ENCODE measurements around the gene GNPTG. TPM values are rescaled to one million over a fixed set of nuclear protein-coding genes. Genes with fewer than 3 reads are reported as not detected.

The GNPTG gene
- total RNA-seq, 1 donor from 2014 or later: 52.9 TPM

DNA sequence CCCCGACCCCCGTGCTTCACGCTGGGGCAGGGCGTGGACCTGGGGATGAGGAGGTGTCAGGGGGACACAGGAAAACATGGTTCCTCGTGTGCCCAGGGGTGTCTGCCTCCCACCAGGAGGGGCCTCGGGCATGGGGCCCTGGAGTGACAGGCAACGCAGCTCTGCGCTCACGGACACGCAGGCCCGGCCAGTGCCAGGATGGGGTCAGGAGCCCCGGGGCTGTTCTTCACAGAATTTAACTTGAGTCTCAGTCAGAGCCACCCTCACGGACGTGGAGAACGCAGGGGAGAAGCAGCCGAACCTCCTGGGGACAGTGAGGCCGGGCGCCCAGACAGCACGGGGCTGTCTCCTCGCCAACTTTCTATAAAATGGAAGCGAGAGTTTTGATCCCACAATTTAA is 46.0 kb downstream of the GNPTG start:
- Mint-ChIP-seq H3K4me3 (no peak overlapping the region), H3K9me3 (no peaks in the 10 kb centered on the region), H3K27me3 (ENCODE audit: low read depth) (no peaks in the 10 kb centered on the region), H3K36me3 (peaks cover 18% of the 10 kb centered on the region), H3K27ac (no peak overlapping the region), H3K4me1 (no peaks in the 10 kb centered on the region)
- no peak for DNase-seq (ENCODE audit: low spot score in 2 of 2, unreplicated experiment in 2 of 2)
- TF ChIP-seq, protein P1, sequence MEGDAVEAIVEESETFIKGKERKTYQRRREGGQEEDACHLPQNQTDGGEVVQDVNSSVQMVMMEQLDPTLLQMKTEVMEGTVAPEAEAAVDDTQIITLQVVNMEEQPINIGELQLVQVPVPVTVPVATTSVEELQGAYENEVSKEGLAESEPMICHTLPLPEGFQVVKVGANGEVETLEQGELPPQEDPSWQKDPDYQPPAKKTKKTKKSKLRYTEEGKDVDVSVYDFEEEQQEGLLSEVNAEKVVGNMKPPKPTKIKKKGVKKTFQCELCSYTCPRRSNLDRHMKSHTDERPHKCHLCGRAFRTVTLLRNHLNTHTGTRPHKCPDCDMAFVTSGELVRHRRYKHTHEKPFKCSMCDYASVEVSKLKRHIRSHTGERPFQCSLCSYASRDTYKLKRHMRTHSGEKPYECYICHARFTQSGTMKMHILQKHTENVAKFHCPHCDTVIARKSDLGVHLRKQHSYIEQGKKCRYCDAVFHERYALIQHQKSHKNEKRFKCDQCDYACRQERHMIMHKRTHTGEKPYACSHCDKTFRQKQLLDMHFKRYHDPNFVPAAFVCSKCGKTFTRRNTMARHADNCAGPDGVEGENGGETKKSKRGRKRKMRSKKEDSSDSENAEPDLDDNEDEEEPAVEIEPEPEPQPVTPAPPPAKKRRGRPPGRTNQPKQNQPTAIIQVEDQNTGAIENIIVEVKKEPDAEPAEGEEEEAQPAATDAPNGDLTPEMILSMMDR (IDR thresholded peaks at IDR 0.05; ENCODE audit: unreplicated experiment): no peak

DNA sequence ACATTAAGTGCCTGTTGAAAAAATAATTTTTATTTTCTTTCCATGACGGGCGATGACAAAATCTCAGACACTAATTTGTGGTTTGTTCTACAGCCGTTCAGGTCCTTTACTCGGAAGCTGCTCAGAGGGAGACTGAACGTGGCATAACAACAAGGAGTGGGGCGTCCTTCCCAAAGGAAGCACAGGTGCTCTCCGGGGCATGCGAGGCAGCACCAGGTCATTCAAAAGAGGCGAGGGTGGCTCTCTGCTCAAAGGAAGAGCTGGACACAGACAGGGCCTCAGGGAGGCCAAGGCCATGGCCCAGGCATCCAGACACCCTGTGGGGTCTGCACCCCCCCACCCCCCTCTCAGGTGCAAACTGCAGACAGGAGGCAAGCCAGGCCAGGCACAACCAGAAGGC is 46.6 kb downstream of the GNPTG start:
- H3K4me1 Mint-ChIP-seq: no peaks in the 10 kb centered on the region
- no peak overlapping the region for H3K27ac Mint-ChIP-seq
- no peak overlapping the region for H3K4me3 Mint-ChIP-seq
- no peaks in the 10 kb centered on the region for H3K9me3 Mint-ChIP-seq
- TF ChIP-seq, protein P1 (IDR thresholded peaks at IDR 0.05; ENCODE audit: unreplicated experiment): no peak
- H3K36me3 Mint-ChIP-seq: peaks cover 15% of the 10 kb centered on the region
- no peak for DNase-seq (ENCODE audit: low spot score in 2 of 2, unreplicated experiment in 2 of 2)
- no peaks in the 10 kb centered on the region for H3K27me3 Mint-ChIP-seq (ENCODE audit: low read depth)

DNA sequence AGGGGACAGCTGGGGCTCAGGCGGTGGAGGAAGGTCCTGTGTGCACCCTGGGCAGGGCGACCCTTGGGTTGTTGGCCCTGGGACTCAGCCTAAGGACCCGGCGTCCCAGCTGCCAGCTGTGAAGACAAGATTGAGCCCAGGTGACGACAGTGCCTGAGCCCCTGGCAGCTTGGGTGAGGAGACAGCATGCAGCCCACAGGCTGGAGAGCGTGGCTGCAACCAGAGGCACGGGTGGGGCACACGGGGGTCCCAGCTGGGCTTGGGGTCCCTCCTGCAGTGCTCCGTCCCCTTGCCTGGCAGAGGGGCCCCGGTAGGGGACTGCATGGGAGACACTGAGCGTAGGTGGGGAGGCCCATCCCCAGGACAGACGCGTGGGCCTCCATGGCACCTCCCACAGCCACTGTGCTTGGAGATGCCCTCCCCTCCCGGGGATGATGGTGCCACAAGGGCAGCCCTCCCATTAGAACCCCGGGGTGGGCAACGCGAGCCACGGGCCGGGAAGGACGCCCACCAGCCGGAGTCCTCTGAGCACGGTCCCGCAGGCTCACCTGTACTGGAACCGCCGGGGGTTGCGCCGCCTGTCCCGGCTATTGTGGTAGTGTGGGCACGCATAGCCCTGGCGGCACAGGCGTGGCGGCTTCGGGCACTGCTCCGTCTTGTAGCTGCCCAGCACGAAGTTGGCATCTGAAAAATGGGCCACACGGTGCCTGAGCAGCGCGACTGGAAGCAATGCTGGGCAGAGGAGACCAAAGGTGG is 47.3 kb downstream of the GNPTG start:
- Mint-ChIP-seq H3K27me3 (ENCODE audit: low read depth) (no peaks in the 10 kb centered on the region), H3K27ac (no peak overlapping the region), H3K36me3 (peaks cover 15% of the 10 kb centered on the region), H3K9me3 (no peaks in the 10 kb centered on the region), H3K4me3 (no peak overlapping the region), H3K4me1 (no peaks in the 10 kb centered on the region)
- DNase-seq (ENCODE audit: low spot score in 2 of 2, unreplicated experiment in 2 of 2): no peak
- TF ChIP-seq, protein P1 (IDR thresholded peaks at IDR 0.05; ENCODE audit: unreplicated experiment): no peak

DNA sequence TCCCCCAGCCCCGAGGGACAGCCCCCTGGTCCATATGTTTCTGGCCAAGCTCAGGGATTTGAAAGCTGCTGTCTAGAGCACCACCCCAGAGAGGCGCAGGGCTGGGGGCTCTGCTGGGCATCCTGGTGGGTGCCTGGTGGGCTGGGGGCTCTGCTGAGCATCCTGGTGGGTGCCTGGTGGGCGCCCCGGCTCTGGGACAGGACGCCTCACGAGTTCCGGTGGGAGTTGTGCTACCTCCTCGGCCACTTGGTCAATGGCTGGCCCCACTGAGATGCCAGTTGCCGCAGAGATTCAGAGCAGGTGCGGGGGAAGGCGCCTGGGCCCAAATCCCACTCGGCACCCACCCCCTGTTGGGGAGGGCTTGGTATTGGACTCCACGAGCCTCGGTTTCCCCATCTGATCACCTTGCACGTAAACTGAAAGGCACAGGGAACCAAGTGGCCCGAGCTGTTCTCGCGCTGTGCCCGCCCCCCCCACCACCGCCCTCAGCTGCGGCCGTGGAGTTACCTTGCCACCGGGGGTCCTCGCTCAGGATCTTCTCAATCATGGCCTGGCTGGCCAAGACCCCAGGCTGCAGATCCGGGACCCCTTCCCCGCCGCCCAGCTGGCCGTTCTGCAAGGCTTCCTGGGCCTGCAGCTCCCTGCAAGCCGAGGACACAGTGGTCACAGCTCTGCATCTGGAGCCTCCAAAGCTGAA is 49.5 kb downstream of the GNPTG start:
- TF ChIP-seq, protein P1 (IDR thresholded peaks at IDR 0.05; ENCODE audit: unreplicated experiment): no peak
- Mint-ChIP-seq H3K4me1 (no peaks in the 10 kb centered on the region), H3K36me3 (peaks cover 15% of the 10 kb centered on the region), H3K27ac (no peak overlapping the region), H3K9me3 (no peaks in the 10 kb centered on the region), H3K27me3 (ENCODE audit: low read depth) (no peaks in the 10 kb centered on the region), H3K4me3 (no peak overlapping the region)
- DNase-seq (ENCODE audit: low spot score in 2 of 2, unreplicated experiment in 2 of 2): no peak

DNA sequence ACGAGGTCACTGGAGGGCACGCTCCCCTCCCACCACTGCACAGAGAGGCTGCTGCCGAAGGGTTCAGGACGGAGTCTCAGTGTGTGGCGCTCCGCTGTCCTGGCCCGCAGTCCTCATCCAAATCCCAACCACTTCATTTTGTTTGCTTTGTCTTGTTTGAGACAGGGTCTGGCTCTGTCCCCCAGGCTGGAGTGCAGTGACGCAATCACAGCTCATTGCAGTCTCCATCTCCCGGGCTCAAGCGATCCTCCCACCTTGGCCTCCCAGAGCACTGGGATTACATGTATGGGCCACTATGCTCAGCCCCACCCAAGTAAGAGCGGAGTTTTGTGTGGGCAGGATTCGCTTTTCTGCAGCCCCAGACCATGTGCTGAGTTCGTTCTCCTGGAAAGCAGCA is 50.0 kb downstream of the GNPTG start:
- Mint-ChIP-seq H3K27ac (no peak overlapping the region), H3K9me3 (no peaks in the 10 kb centered on the region), H3K36me3 (peaks cover 14% of the 10 kb centered on the region), H3K4me1 (no peaks in the 10 kb centered on the region), H3K4me3 (no peak overlapping the region), H3K27me3 (ENCODE audit: low read depth) (no peaks in the 10 kb centered on the region)
- TF ChIP-seq, protein P1 (IDR thresholded peaks at IDR 0.05; ENCODE audit: unreplicated experiment): no peak
- no peak for DNase-seq (ENCODE audit: low spot score in 2 of 2, unreplicated experiment in 2 of 2)
